Gastrocnemius medialis (tissue), 4 donors: ENCODE data around the gene LMX1A. TPM values are rescaled to one million over a fixed set of nuclear protein-coding genes. Genes with fewer than 3 reads are reported as not detected.

ENCODE experiments used
- ATAC-seq, 2 donors: fragments of 150-250 bp; one replicate each; pipeline ENCODE4 v1.9.1; 2016
- DNase-seq, 2 donors: peaks; one replicate each; pipeline ENCODE4 v3.0.0-alpha.2; 2019
- H3K27ac ChIP-seq, 4 donors: fragments of 200-600 bp; sonication (generic); 1 replicate in 1 of 4; 2 replicates in 3 of 4; pipeline ENCODE4 v1.5.1; 2016 to 2018; ENCODE audit warnings: mild to moderate bottlenecking in 2 of 4, moderate library complexity in 1 of 4
- H3K27me3 ChIP-seq, 3 donors: fragments of 200-600 bp; sonication (generic) in 2 of 3; 1 replicate in 1 of 3; 2 replicates in 2 of 3; pipeline versions ENCODE4 v1.5.1 to v1.6.0; 2016 to 2019; ENCODE audit warnings: mild to moderate bottlenecking in 1 of 3, moderate library complexity in 1 of 3
- H3K36me3 ChIP-seq, 2 donors: fragments of 200-600 bp; sonication (generic) in 1 of 2; one replicate each; pipeline ENCODE4 v1.5.1; 2017 to 2018
- H3K4me1 ChIP-seq, 2 donors: fragments of 200-600 bp; sonication (generic) in 1 of 2; one replicate each; pipeline ENCODE4 v1.5.1; 2016 to 2017; ENCODE audit warnings: mild to moderate bottlenecking in 2 of 2
- H3K4me3 ChIP-seq, 4 donors: fragments of 200-600 bp; sonication (generic) in 3 of 4; 1 replicate in 1 of 4; 2 replicates in 3 of 4; pipeline ENCODE4 v1.5.1; 2016 to 2019; ENCODE audit warnings: mild to moderate bottlenecking in 2 of 4
- H3K9me3 ChIP-seq, 3 donors: fragments of 200-600 bp; sonication (generic) in 2 of 3; 1 replicate in 1 of 3; 2 replicates in 2 of 3; pipeline ENCODE4 v1.5.1; 2016 to 2019
- POLR2A ChIP-seq, 2 donors: fragments of 450-650 bp; IDR thresholded peaks; one replicate each; pipeline ENCODE4 v1.6.1; 2017; ENCODE audit warnings: antibody characterized with exemption in 2 of 2, mild to moderate bottlenecking in 2 of 2, moderate library complexity in 2 of 2
- in situ Hi-C, 4 donors: fragments of 200-750 bp; cut with MboI; loops; one replicate each; pipeline versions ENCODE4 v1.15.0 to v1.8.0; 2017; ENCODE audit warnings: low sequenced_read_pairs in 4 of 4
- intact Hi-C: fragments of 100-400 bp; cut with DNase I; formaldehyde crosslinking; loops from one replicate; pipeline ENCODE4 v1.15.1; 2023; ENCODE audit warnings: low total_unique reads
- total RNA-seq, 4 donors: library from RNA; depleted of rRNA; stranded (reverse); fragments of >200 nt; gene quantifications; one replicate each; pipeline versions ENCODE4 v1.1.0 to v1.2.3, GENCODE V29; 2016
- TF ChIP-seq, protein P1 (sequence below), 5 experiments: fragments of 450-650 bp in 3 of 5; fragments of 200-600 bp in 2 of 5; sonication (generic) in 2 of 5; IDR thresholded peaks in 4 of 5; conservative IDR thresholded peaks in 1 of 5; 1 replicate in 4 of 5; 2 replicates in 1 of 5; pipeline ENCODE4 v1.5.1; 2016 to 2019; ENCODE audit warnings: antibody characterized with exemption in 5 of 5, mild to moderate bottlenecking in 3 of 5, moderate library complexity in 3 of 5

The LMX1A gene
- total RNA-seq, 4 donors from 2014 or later, result 0.20 TPM; not detected in 3

GRCh38 chr1:165215676-165216075 is 140.8 kb downstream of the LMX1A start:
- H3K27me3 ChIP-seq, result no peaks in the 10 kb centered on the region
- no peak overlapping the region for H3K27ac ChIP-seq
- intact Hi-C loops (no loop called here), in situ Hi-C loops (no loop called here)
- H3K4me3 ChIP-seq, result no peak overlapping the region
- H3K36me3 ChIP-seq, result no peaks in the 10 kb centered on the region
- H3K9me3 ChIP-seq, result no peaks in the 10 kb centered on the region
- DNase-seq (no peak), ATAC-seq (no peak)
- TF ChIP-seq, protein P1, sequence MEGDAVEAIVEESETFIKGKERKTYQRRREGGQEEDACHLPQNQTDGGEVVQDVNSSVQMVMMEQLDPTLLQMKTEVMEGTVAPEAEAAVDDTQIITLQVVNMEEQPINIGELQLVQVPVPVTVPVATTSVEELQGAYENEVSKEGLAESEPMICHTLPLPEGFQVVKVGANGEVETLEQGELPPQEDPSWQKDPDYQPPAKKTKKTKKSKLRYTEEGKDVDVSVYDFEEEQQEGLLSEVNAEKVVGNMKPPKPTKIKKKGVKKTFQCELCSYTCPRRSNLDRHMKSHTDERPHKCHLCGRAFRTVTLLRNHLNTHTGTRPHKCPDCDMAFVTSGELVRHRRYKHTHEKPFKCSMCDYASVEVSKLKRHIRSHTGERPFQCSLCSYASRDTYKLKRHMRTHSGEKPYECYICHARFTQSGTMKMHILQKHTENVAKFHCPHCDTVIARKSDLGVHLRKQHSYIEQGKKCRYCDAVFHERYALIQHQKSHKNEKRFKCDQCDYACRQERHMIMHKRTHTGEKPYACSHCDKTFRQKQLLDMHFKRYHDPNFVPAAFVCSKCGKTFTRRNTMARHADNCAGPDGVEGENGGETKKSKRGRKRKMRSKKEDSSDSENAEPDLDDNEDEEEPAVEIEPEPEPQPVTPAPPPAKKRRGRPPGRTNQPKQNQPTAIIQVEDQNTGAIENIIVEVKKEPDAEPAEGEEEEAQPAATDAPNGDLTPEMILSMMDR (IDR thresholded peaks at IDR 0.05 in 4 of 5, conservative IDR thresholded peaks at IDR 0.05 in 1 of 5), result no peak
- TF ChIP-seq POLR2A (IDR thresholded peaks at IDR 0.05), result no peak
- no peaks in the 10 kb centered on the region for H3K4me1 ChIP-seq

GRCh38 chr1:165212229-165212628 is 144.3 kb downstream of the LMX1A start:
- no peaks in the 10 kb centered on the region for H3K9me3 ChIP-seq
- no peak for ATAC-seq
- TF ChIP-seq POLR2A (IDR thresholded peaks at IDR 0.05), result no peak
- TF ChIP-seq, protein P1 (IDR thresholded peaks at IDR 0.05 in 4 of 5, conservative IDR thresholded peaks at IDR 0.05 in 1 of 5), result no peak
- no peaks in the 10 kb centered on the region for H3K36me3 ChIP-seq
- no peak for DNase-seq
- H3K27me3 ChIP-seq, result no peaks in the 10 kb centered on the region
- no peak overlapping the region for H3K27ac ChIP-seq
- intact Hi-C loops (no loop called here), in situ Hi-C loops (no loop called here)
- H3K4me3 ChIP-seq, result no peak overlapping the region
- no peaks in the 10 kb centered on the region for H3K4me1 ChIP-seq

- DNase-seq (no peak), ATAC-seq (no peak)
- Histone ChIP-seq H3K4me1 (no peaks in the 10 kb centered on the region), H3K9me3 (no peaks in the 10 kb centered on the region), H3K4me3 (no peak overlapping the region), H3K27me3 (no peaks in the 10 kb centered on the region), H3K36me3 (no peaks in the 10 kb centered on the region), H3K27ac (no peak overlapping the region)
- TF ChIP-seq POLR2A (IDR thresholded peaks at IDR 0.05), result no peak
- TF ChIP-seq, protein P1 (IDR thresholded peaks at IDR 0.05 in 4 of 5, conservative IDR thresholded peaks at IDR 0.05 in 1 of 5), result no peak
- in situ Hi-C loops, result no loop called here
- intact Hi-C loops, result no loop called here
Measured at GRCh38 chr1:165207853-165208515, 148.5 kb downstream of the LMX1A start.

- H3K27ac ChIP-seq, result no peak overlapping the region
- H3K9me3 ChIP-seq, result no peaks in the 10 kb centered on the region
- intact Hi-C loops (no loop called here), in situ Hi-C loops (no loop called here)
- DNase-seq, result no peak
- no peak for ATAC-seq
- no peaks in the 10 kb centered on the region for H3K27me3 ChIP-seq
- H3K4me3 ChIP-seq, result no peak overlapping the region
- no peaks in the 10 kb centered on the region for H3K4me1 ChIP-seq
- TF ChIP-seq POLR2A (IDR thresholded peaks at IDR 0.05), result no peak
- TF ChIP-seq, protein P1 (IDR thresholded peaks at IDR 0.05 in 4 of 5, conservative IDR thresholded peaks at IDR 0.05 in 1 of 5), result no peak
- no peaks in the 10 kb centered on the region for H3K36me3 ChIP-seq
Measured at GRCh38 chr1:165205145-165205544, 151.4 kb downstream of the LMX1A start.

DNA sequence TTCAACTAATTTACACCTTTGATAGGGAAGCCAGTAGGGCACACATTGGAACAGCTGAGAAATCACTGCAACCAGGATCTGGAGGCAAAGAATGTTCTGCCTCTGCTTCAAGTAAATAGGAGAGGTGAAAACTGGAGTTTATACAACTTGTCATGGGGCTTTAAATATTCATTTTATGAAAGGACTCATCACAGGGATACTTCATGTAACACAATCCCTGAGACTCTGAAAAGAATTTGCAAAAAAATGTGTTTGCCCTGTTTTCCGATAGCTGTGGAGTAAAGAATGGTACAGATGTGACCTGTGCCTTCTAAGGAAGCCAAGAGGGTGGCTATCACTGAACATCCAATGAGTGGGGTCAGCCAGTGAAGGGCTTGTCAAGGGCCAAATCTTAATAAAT is 152.0 kb downstream of the LMX1A start:
- H3K9me3 ChIP-seq, result no peaks in the 10 kb centered on the region
- no peaks in the 10 kb centered on the region for H3K4me1 ChIP-seq
- TF ChIP-seq, protein P1 (IDR thresholded peaks at IDR 0.05 in 4 of 5, conservative IDR thresholded peaks at IDR 0.05 in 1 of 5), result no peak
- no peak for TF ChIP-seq POLR2A (IDR thresholded peaks at IDR 0.05)
- no peaks in the 10 kb centered on the region for H3K27me3 ChIP-seq
- intact Hi-C loops, result no loop called here
- ATAC-seq, result no peak
- no peak overlapping the region for H3K27ac ChIP-seq
- in situ Hi-C loops, result no loop called here
- no peak for DNase-seq
- no peak overlapping the region for H3K4me3 ChIP-seq
- no peaks in the 10 kb centered on the region for H3K36me3 ChIP-seq
